ENCODE results near the gene KCNN3.

DNA sequence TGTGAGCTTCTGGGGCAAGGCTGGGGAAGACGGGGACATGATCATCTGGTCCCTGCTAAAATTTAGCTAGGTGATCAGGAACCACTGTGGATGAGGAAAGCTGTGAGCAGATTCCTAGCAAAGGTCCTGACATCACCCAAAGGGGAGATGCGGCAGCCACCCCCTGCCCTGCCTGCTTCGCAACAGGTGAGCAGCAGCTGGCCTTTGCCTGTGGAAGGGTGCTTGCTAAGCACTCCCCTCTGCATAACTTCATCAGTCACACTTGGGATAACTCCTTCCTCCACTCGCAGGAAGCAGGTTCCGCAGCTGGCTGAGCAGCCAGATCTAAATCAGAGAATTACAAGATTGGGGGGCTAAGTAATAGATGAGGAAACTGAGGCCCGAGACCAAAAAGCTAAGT lies 51.2 kb downstream of the KCNN3 start:
- TF ChIP-seq, protein P1, sequence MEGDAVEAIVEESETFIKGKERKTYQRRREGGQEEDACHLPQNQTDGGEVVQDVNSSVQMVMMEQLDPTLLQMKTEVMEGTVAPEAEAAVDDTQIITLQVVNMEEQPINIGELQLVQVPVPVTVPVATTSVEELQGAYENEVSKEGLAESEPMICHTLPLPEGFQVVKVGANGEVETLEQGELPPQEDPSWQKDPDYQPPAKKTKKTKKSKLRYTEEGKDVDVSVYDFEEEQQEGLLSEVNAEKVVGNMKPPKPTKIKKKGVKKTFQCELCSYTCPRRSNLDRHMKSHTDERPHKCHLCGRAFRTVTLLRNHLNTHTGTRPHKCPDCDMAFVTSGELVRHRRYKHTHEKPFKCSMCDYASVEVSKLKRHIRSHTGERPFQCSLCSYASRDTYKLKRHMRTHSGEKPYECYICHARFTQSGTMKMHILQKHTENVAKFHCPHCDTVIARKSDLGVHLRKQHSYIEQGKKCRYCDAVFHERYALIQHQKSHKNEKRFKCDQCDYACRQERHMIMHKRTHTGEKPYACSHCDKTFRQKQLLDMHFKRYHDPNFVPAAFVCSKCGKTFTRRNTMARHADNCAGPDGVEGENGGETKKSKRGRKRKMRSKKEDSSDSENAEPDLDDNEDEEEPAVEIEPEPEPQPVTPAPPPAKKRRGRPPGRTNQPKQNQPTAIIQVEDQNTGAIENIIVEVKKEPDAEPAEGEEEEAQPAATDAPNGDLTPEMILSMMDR (conservative IDR thresholded peaks at IDR 0.05; ENCODE audit: low read depth, low read length): no peak
- TF ChIP-seq EZH2 (IDR thresholded peaks at IDR 0.05; ENCODE audit: borderline replicate concordance, low read depth, low read length, poor library complexity, severe bottlenecking): no peak
